Naive thymus-derived CD8-positive, alpha-beta T cell (primary cell): Measurements from ENCODE around the gene AFF3. TPM values are rescaled to one million over a fixed set of nuclear protein-coding genes. Genes with fewer than 3 reads are reported as not detected.
"Not testable (repeated sequence)": the region's sequence is repeated elsewhere in the genome, so short reads cannot be mapped to it uniquely, and the experiment has no call there.

Experiments
- ATAC-seq, 2 donors: fragments of 150-1000 bp; cut with Tn5 transposase in 1 of 2; sonication (Bioruptor Pico), chemical (Tn5 transposase) in 1 of 2; 1 replicate in 1 of 2; 2 replicates in 1 of 2; pipeline ENCODE4 v1.10.0; 2021; ENCODE audit warnings: mild to moderate bottlenecking in 2 of 2, moderate library complexity in 2 of 2
- POLR2A ChIA-PET: fragments of 350-600 bp; sonication (Branson Sonifier 250); formaldehyde crosslinking; loops from one replicate; lab custom pipeline; 2021; ENCODE audit warnings: antibody characterized with exemption; lab: Charles Lee
- DNase-seq, 10 donors: peaks; one replicate each; pipeline versions ENCODE4 v3.0.0 to v3.0.0-alpha.2; 2020 to 2022
- H3K27ac Mint-ChIP-seq, 10 donors: one replicate each; pipeline ENCODE4 v1.8.0; 2020 to 2022; ENCODE audit warnings: mild to moderate bottlenecking in 10 of 10, mixed read lengths in 10 of 10, moderate library complexity in 4 of 10, inconsistent platforms in 1 of 10
- H3K27me3 Mint-ChIP-seq, 5 donors: one replicate each; pipeline ENCODE4 v1.8.0; 2021 to 2022; ENCODE audit warnings: mixed read lengths in 5 of 5
- H3K36me3 Mint-ChIP-seq, 3 donors: one replicate each; pipeline ENCODE4 v1.8.0; 2020 to 2022; ENCODE audit warnings: mixed read lengths in 3 of 3, mild to moderate bottlenecking in 2 of 3, inconsistent platforms in 1 of 3
- H3K4me1 Mint-ChIP-seq, 4 donors: one replicate each; pipeline ENCODE4 v1.8.0; 2021 to 2022; ENCODE audit warnings: mixed read lengths in 4 of 4
- H3K4me3 Mint-ChIP-seq, 10 donors: one replicate each; pipeline ENCODE4 v1.8.0; 2020 to 2022; ENCODE audit warnings: mild to moderate bottlenecking in 10 of 10, mixed read lengths in 10 of 10, moderate library complexity in 6 of 10, inconsistent platforms in 1 of 10
- H3K9me3 Mint-ChIP-seq, 9 donors: one replicate each; pipeline ENCODE4 v1.8.0; 2020 to 2022; ENCODE audit warnings: mixed read lengths in 9 of 9, mild to moderate bottlenecking in 3 of 9, inconsistent platforms in 1 of 9, moderate library complexity in 1 of 9
- polyA plus RNA-seq, 3 donors: library from polyadenylated mRNA; unstranded; fragments of 300-500 nt; fragmentation: Illumina TruSeq; gene quantifications; one replicate each; pipeline ENCODE4 v1.2.3, GENCODE V29; 2021
- total RNA-seq, 8 experiments: library from RNA in 2 of 8; stranded (reverse) in 2 of 8; gene quantifications; one replicate each; pipeline ENCODE4 v1.2.3 and lab custom pipeline; 2021 to 2026

Gene AFF3
- total and polyA plus RNA-seq, 5 experiments from 2014 or later, result 0.50 to 11.9 (median 2.8) TPM

- Mint-ChIP-seq H3K36me3 (peaks cover 0 to 11% (median 10%) of the 10 kb centered on the region in 3 donors), H3K4me1 (peaks cover 0 to 2% (median 0%) of the 10 kb centered on the region in 4 donors), H3K27ac (no peak overlapping the region), H3K9me3 (peaks cover 0 to 30% (median 11%) of the 10 kb centered on the region in 9 donors), H3K27me3 (peaks cover 0 to 12% (median 0%) of the 10 kb centered on the region in 5 donors), H3K4me3 (no peak overlapping the region)
- DNase-seq (no peak), ATAC-seq (no peak)
- POLR2A ChIA-PET, result no interaction called here
Observed at GRCh38 chr2:100121124-100121718, 21.2 kb downstream of the AFF3 start.

GRCh38 chr2:100119235-100119634 lies 23.2 kb downstream of the AFF3 start:
- POLR2A ChIA-PET, result no interaction called here
- no peak overlapping the region for H3K4me3 Mint-ChIP-seq
- H3K9me3 Mint-ChIP-seq, result peaks cover 0 to 30% (median 11%) of the 10 kb centered on the region in 9 donors
- no peak for ATAC-seq
- peaks cover 0 to 11% (median 8%) of the 10 kb centered on the region in 3 donors for H3K36me3 Mint-ChIP-seq
- peaks cover 0 to 11% (median 3%) of the 10 kb centered on the region in 4 donors for H3K4me1 Mint-ChIP-seq
- DNase-seq, result no peak
- H3K27ac Mint-ChIP-seq, result no peak overlapping the region
- H3K27me3 Mint-ChIP-seq, result peaks cover 0 to 12% (median 0%) of the 10 kb centered on the region in 5 donors

- DNase-seq, result peak in 1 of 10 donors; percentile 23
- H3K27ac Mint-ChIP-seq, result peak overlapping the region in 9 of 10 donors; percentile 19 to 81 (median 62)
- H3K27me3 Mint-ChIP-seq, result peaks cover 0 to 4% (median 0%) of the 10 kb centered on the region in 5 donors
- peaks cover 5 to 56% (median 13%) of the 10 kb centered on the region in 4 donors for H3K4me1 Mint-ChIP-seq
- peaks cover 0 to 6% (median 4%) of the 10 kb centered on the region in 3 donors for H3K36me3 Mint-ChIP-seq
- H3K9me3 Mint-ChIP-seq, result peaks cover 0 to 20% (median 9%) of the 10 kb centered on the region in 9 donors
- H3K4me3 Mint-ChIP-seq, result peak overlapping the region in 4 of 10 donors; percentile 9 to 26 (median 14)
- POLR2A ChIA-PET, result no interaction called here
- peak; percentile 33 to 42 for ATAC-seq
Observed at GRCh38 chr2:100113990-100114433, 28.4 kb downstream of the AFF3 start.

- POLR2A ChIA-PET, result no interaction called here
- peaks cover 0 to under 1% (median 0%) of the 10 kb centered on the region in 9 donors for H3K9me3 Mint-ChIP-seq
- peaks cover 7 to 24% (median 20%) of the 10 kb centered on the region in 5 donors for H3K27me3 Mint-ChIP-seq
- H3K27ac Mint-ChIP-seq, result peak overlapping the region in 1 of 10 donors; percentile 33
- H3K4me3 Mint-ChIP-seq, result no peak overlapping the region
- peaks cover 0 to 2% (median 0%) of the 10 kb centered on the region in 3 donors for H3K36me3 Mint-ChIP-seq
- DNase-seq (peak in 1 of 10 donors; percentile 12), ATAC-seq (no peak)
- peaks cover 8 to 79% (median 14%) of the 10 kb centered on the region in 4 donors for H3K4me1 Mint-ChIP-seq
Observed at GRCh38 chr2:100110614-100111000, 31.8 kb downstream of the AFF3 start.

GRCh38 chr2:100109986-100110613 lies 32.3 kb downstream of the AFF3 start:
- peak overlapping the region in 1 of 10 donors; percentile 43 for H3K4me3 Mint-ChIP-seq
- peaks cover 9 to 80% (median 16%) of the 10 kb centered on the region in 4 donors for H3K4me1 Mint-ChIP-seq
- peaks cover 8 to 27% (median 24%) of the 10 kb centered on the region in 5 donors for H3K27me3 Mint-ChIP-seq
- peak overlapping the region in 3 of 10 donors; percentile 33 to 43 (median 39) for H3K27ac Mint-ChIP-seq
- ATAC-seq (no peak), DNase-seq (no peak)
- no peaks in the 10 kb centered on the region for H3K9me3 Mint-ChIP-seq
- peaks cover 0 to 6% (median 0%) of the 10 kb centered on the region in 3 donors for H3K36me3 Mint-ChIP-seq
- POLR2A ChIA-PET, result no interaction called here

- H3K9me3 Mint-ChIP-seq, DNase-seq, H3K36me3 Mint-ChIP-seq, POLR2A ChIA-PET, H3K27ac Mint-ChIP-seq, H3K4me3 Mint-ChIP-seq, ATAC-seq: not testable (repeated sequence)
- Mint-ChIP-seq H3K27me3 (peaks cover 8 to 27% (median 24%) of the 10 kb centered on the region in 5 donors), H3K4me1 (peaks cover 6 to 67% (median 9%) of the 10 kb centered on the region in 4 donors)
Observed at GRCh38 chr2:100108648-100109020, 33.8 kb downstream of the AFF3 start.

DNA sequence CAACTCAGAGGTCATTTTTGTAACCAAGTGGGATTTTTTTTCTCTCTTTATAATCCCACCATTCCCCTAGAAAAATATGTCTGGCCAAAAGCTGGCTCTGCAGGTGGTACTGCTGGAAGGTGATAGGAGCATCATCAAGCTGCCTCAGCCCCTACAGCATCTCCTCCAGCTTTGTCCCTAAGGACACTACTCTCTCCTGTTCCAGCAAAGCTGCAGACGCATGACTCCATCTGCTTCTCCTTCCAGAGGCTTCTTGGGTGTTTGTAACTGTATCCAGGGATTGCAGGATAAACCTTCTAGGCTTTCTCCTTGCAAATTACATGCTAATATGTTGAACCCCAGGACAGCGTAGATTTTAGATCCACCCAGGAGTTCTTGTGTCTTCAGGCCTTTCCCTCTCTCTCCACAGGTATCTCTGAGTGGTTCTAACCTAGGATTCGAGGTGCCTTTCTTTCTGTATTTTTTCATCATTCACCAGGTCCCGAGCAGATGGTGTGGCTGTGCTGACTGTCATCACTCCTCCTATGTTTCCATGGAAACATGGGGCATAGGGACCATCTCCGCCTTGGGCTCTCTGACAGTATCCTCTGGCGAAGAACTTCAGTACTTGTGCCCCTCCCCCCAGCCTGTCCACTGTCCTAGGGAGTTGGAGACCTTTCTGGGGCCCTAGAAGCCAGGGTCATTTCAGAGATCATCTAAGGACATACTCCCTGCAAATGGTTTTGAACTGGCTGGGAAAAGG lies 34.3 kb downstream of the AFF3 start:
- Mint-ChIP-seq H3K9me3 (no peaks in the 10 kb centered on the region), H3K27me3 (peaks cover 9 to 27% (median 25%) of the 10 kb centered on the region in 5 donors), H3K4me1 (peaks cover under 1 to 61% (median 6%) of the 10 kb centered on the region in 4 donors), H3K36me3 (peaks cover 0 to 6% (median 0%) of the 10 kb centered on the region in 3 donors), H3K27ac (no peak overlapping the region), H3K4me3 (no peak overlapping the region)
- DNase-seq, result no peak
- POLR2A ChIA-PET, result no interaction called here
- ATAC-seq, result no peak

DNA sequence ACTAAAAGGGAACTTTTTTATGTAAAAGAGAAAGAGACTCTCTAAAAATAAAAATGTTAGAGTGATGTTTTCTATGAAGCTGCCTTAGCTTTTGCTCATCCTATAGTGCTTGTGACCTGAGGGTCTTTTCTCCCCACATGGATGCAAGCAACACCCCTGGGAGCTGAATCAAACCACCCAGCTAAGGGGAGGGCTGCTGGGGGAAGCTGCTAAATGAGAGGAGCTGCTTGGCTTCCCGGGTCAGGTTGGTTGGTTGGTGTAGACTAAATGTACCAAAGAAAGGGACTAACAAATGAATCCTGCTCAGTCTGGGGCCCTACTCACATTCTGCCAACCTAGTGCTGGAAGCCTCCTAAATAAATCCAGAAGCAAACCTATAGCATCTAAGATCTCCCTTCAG lies 35.0 kb downstream of the AFF3 start:
- no peak overlapping the region for H3K4me3 Mint-ChIP-seq
- ATAC-seq, result no peak
- H3K4me1 Mint-ChIP-seq, result peaks cover 0 to 55% (median 6%) of the 10 kb centered on the region in 4 donors
- no peak for DNase-seq
- POLR2A ChIA-PET, result no interaction called here
- H3K36me3 Mint-ChIP-seq, result peaks cover 0 to 6% (median 0%) of the 10 kb centered on the region in 3 donors
- H3K27ac Mint-ChIP-seq, result no peak overlapping the region
- H3K27me3 Mint-ChIP-seq, result peaks cover 9 to 27% (median 25%) of the 10 kb centered on the region in 5 donors
- no peaks in the 10 kb centered on the region for H3K9me3 Mint-ChIP-seq

GRCh38 chr2:100106460-100106859 lies 35.9 kb downstream of the AFF3 start:
- POLR2A ChIA-PET, result interaction anchor here (0.7 kb wide), 1 partner anchor 44 kb away, joined by 3 read pairs; no protein-coding TSS in a partner anchor
- H3K4me1 Mint-ChIP-seq, result peaks cover 0 to 47% (median 6%) of the 10 kb centered on the region in 4 donors
- no peaks in the 10 kb centered on the region for H3K9me3 Mint-ChIP-seq
- ATAC-seq (no peak), DNase-seq (no peak)
- H3K36me3 Mint-ChIP-seq, result peaks cover 0 to 6% (median 0%) of the 10 kb centered on the region in 3 donors
- peaks cover 9 to 27% (median 25%) of the 10 kb centered on the region in 5 donors for H3K27me3 Mint-ChIP-seq
- no peak overlapping the region for H3K27ac Mint-ChIP-seq
- peak overlapping the region in 1 of 10 donors; percentile 79 for H3K4me3 Mint-ChIP-seq

- no peak for DNase-seq
- Mint-ChIP-seq H3K27ac (peak overlapping the region in 2 of 10 donors; percentile 11 to 46), H3K27me3 (peaks cover 9 to 27% (median 25%) of the 10 kb centered on the region in 5 donors), H3K36me3 (peaks cover 0 to 6% (median 0%) of the 10 kb centered on the region in 3 donors), H3K9me3 (no peaks in the 10 kb centered on the region), H3K4me1 (peaks cover 0 to 39% (median 6%) of the 10 kb centered on the region in 4 donors), H3K4me3 (peak overlapping the region; percentile 69 to 85 (median 78))
- POLR2A ChIA-PET, result no interaction called here
- no peak for ATAC-seq
Observed at GRCh38 chr2:100105678-100106054, 36.7 kb downstream of the AFF3 start.

- peak overlapping the region in 3 of 10 donors; percentile 4 to 46 (median 31) for H3K27ac Mint-ChIP-seq
- peak overlapping the region; percentile 69 to 85 (median 78) for H3K4me3 Mint-ChIP-seq
- H3K36me3 Mint-ChIP-seq, result peaks cover 0 to 6% (median 0%) of the 10 kb centered on the region in 3 donors
- peaks cover 0 to 34% (median 6%) of the 10 kb centered on the region in 4 donors for H3K4me1 Mint-ChIP-seq
- ATAC-seq, result peak; percentile 45 to 52
- peaks cover 9 to 27% (median 22%) of the 10 kb centered on the region in 5 donors for H3K27me3 Mint-ChIP-seq
- H3K9me3 Mint-ChIP-seq, result no peaks in the 10 kb centered on the region
- DNase-seq, result peak in 4 of 10 donors; percentile 8 to 28 (median 12)
- POLR2A ChIA-PET, result no interaction called here
Observed at GRCh38 chr2:100104718-100105677, 37.4 kb downstream of the AFF3 start.
